22Rv1 (cell line): ENCODE results near the gene POLR1G.

Source experiments
- CTCF ChIP-seq: fragments of 450-650 bp; IDR thresholded peaks from 2 replicates; pipeline ENCODE4 v1.5.1; 2017; ENCODE audit warnings: mild to moderate bottlenecking
- ZFX ChIP-seq: fragments of 450-650 bp; IDR thresholded peaks from 2 replicates; pipeline ENCODE4 v1.6.1; 2017; ENCODE audit warnings: antibody characterized with exemption, borderline replicate concordance

- TF ChIP-seq CTCF (0 out of 2 replicates have a peak, but pooled peaks have one; percentile 8), ZFX (no peak)
These were observed 4.0 kb upstream of the POLR1G start for GRCh38 chr19:45402298-45403061.
